Occipital lobe (tissue), 2 donors: ENCODE results near the gene GATA5. TPM values are rescaled to one million over a fixed set of nuclear protein-coding genes. Genes with fewer than 3 reads are reported as not detected.
"Not testable (repeated sequence)": the region's sequence is repeated elsewhere in the genome, so short reads cannot be mapped to it uniquely, and the experiment has no call there.

ENCODE experiments used
- DNase-seq: peaks from one replicate; lab custom pipeline; 2025; lab: John Stamatoyannopoulos, UW
- total RNA-seq: library from RNA; depleted of rRNA; stranded (reverse); fragments of >200 nt; gene quantifications from one replicate; pipeline ENCODE4 v1.2.3, GENCODE V29; 2014

GATA5 gene
- total RNA-seq, 1 donor from 2014 or later: 0.16 TPM

GRCh38 chr20:62430866-62431447 is 44.8 kb downstream of the GATA5 start:
- DNase-seq: no peak

GRCh38 chr20:62430311-62430853 is 45.4 kb downstream of the GATA5 start:
- DNase-seq: no peak

GRCh38 chr20:62429455-62430310 is 46.1 kb downstream of the GATA5 start:
- DNase-seq: no peak

- no peak for DNase-seq
Measured at GRCh38 chr20:62428396-62429295, 47.1 kb downstream of the GATA5 start.

- DNase-seq: no peak
Measured at GRCh38 chr20:62428002-62428372, 47.8 kb downstream of the GATA5 start.

GRCh38 chr20:62427172-62428001 is 48.4 kb downstream of the GATA5 start, which contains the start of gene RBBP8NL:
Gene RBBP8NL (minus strand): TSS chr20:62427539. CDS start chr20:62419647, 7,892 bp downstream.
- DNase-seq: no peak

GRCh38 chr20:62426699-62427131 is 49.1 kb downstream of the GATA5 start:
- DNase-seq: no peak

- not testable (repeated sequence) for DNase-seq
Measured at GRCh38 chr20:62426059-62426348, 49.8 kb downstream of the GATA5 start.

- DNase-seq: no peak
Measured at GRCh38 chr20:62425281-62426058, 50.3 kb downstream of the GATA5 start.

GRCh38 chr20:62424249-62425107 is 51.3 kb downstream of the GATA5 start:
- DNase-seq: no peak

- DNase-seq: no peak
Measured at GRCh38 chr20:62423326-62423706, 52.5 kb downstream of the GATA5 start.

- DNase-seq: no peak
Measured at GRCh38 chr20:62422636-62423325, 53.0 kb downstream of the GATA5 start.

- DNase-seq: no peak
Measured at GRCh38 chr20:62421716-62421990, 54.1 kb downstream of the GATA5 start.

- no peak for DNase-seq
Measured at GRCh38 chr20:62420846-62421715, 54.7 kb downstream of the GATA5 start.

- DNase-seq: no peak
Measured at GRCh38 chr20:62419759-62420158, 56.0 kb downstream of the GATA5 start.

- DNase-seq: no peak
Measured at GRCh38 chr20:62418709-62419487, 56.9 kb downstream of the GATA5 start.
